GM21786 (cell line): ENCODE data around the gene CLHC1.
"Not testable (repeated sequence)": the region's sequence is repeated elsewhere in the genome, so short reads cannot be mapped to it uniquely, and the experiment has no call there.

Experiments
- ATAC-seq: cut with Tn5 transposase; IDR thresholded peaks from one replicate; pipeline ENCODE4 v1.9.1; 2021; ENCODE audit not compliant: unreplicated experiment

The CLHC1 gene

DNA sequence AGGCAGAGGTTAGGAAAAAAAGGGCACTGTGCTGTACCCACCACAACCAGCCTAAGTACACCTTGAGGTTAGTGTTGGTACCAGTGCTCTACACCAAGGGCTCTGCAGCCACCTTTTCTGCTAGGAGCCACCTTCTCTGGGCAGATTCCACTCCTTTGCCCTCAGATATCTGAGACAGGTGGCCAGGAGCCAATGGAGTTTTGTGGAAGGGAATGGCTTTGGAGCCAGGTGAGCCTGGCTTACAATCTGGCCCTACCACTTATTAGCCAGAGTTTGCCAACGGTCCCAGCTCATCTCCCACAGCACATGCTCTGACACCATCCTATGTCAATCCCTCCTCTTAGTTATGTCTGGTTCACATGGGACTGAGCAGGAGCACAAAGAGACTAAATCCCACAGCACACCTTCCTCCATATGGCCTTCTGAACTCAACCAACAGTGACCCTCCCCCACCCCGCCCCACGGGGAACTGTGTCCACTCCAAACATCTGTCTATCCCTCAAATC is 77.5 kb downstream of the CLHC1 start:
- no peak for ATAC-seq

DNA sequence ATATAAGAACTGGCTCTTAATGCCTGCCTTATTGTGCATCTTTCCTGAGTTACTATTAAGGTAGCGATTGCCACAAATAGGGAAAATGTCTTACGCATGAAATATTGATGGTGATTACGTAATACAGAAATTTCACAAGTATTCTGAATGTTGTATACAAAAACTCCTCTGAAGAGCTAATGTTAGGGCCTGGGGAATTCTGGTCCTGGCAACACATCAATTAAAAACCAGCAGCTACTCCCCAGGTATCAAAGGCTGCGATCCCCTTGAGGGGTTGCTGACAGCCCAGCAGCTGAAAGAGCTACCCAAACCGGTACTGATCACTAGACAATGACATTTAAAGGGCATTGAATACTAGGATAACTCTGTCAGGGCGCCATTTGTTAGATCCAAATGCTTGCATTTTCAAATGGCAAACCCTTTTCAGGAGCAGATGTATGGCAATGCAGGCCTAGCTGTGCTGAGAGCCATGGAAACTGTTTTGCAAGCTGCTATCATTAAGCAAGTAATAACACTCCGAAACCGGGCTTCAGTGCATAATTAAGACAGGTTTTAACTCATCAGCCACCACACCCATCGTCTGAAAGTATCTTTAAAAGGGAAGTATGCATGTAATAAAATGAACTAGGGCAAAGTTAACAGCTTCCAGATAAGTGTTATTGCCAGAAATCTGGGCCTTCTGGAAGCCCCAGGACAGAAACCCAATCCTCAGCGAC is 78.4 kb downstream of the CLHC1 start:
- no peak for ATAC-seq

DNA sequence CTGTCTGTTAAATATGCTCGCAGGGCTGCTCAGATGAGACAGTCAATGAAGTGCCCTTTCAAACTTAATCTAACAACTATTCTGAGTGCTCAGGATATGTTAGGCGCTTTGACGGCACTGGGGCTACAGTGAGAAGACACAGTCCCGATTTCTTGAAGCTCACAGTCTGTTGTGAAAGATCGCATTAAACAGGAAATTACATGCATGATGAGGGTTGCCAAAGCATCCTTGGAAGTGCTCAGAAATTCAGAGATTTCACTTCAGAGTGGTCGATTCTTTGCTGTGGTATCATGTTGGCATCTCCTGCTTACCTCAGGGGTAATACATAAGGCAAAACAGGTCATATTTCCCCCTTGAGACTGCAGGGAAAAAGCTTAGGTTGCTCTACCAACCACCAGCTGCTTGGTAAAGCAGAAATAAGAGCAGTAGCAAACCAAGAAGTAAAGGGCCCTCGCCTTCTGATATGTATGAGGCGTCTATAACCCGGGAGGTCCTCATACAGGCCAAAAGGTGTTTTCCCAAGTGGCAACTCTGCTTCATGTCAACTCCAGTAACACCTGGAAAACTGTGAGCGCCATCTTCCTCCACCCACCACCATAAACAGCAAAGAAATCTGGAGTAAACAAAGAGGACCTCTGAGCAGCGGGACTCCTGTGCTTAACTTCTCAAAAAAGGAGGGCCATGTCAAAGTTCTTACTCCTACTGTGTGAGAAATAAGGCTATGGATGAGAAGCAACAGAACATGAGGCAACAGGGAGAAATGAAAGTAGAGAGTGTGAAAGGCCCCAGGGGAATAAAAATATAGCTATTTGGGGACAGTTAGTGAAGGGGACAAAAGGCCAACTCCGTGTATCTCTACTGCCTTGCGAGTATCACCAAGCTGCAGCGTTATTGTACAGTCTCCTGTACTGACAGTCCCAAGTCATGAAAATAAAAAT is 79.3 kb downstream of the CLHC1 start:
- no peak for ATAC-seq

DNA sequence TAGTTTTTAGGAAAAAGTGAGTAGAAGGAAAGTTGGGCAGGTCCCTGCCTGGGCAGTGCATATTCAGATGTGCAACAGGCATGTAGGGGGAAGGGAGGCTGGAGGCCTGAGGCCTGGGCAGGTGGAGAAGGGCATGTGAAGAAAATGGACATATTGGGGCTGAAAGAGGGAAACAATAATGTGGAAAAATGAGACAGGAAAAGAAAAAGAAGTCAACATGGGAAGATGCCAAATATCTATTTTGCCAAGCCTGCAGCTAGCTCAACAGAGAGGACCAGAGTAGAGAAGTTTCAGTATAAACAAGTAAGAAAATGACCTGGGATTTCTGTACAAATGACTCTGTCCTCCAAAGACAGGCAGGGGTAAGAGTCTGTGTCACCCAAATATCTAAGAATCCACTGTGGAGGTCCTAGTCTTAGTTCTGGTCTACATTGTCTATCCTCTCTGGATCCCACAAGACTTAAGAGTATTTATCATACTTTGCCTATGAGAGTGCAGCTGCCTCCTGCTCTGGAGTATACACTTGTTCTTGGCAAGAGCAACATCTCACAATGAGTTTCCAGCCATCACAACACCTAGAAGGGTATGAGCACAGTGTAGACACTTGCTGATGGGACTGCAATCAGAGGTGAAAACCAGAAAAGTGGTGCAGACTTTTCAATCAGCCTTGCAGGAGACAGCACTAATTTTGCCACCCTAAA is 80.2 kb downstream of the CLHC1 start:
- no peak for ATAC-seq

DNA sequence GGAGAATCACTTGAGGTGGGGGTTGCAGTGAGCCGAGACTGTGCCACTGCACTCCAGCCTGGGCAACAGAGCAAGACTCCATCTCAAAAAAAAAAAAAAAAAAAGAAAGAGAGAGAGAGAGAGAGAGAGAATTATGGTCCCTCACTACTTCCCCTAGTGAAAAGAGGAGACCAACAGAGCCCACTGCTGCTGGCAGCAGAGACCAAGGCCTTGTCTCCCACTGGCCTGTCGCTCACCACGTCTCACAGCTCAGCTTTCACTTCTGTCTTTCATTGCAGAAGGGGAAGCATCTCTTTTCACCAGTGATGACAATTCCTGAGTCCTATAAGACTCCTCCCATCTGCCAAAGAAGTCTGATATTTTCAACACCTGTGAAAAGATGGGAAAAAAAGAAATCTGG is 81.3 kb downstream of the CLHC1 start:
- peak; percentile 84 for ATAC-seq

DNA sequence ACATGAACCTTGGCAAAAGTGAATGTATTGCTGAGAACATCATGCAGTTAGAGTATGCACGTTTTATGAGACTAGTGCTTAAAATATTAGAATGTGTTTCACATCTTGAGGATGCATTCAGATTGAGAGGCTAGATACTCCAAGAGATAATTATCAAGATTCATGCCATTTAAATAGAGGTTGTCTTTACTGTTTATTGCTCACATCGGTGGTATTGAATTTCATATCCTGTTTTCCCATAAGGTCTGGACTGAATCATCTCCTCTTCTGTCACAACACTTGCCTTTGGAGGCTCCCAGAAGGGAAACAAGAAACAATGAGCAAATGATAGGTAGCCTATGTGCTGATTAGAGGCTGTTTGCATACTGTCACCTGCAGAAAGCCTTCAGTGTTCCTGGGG is 83.8 kb downstream of the CLHC1 start:
- no peak for ATAC-seq

DNA sequence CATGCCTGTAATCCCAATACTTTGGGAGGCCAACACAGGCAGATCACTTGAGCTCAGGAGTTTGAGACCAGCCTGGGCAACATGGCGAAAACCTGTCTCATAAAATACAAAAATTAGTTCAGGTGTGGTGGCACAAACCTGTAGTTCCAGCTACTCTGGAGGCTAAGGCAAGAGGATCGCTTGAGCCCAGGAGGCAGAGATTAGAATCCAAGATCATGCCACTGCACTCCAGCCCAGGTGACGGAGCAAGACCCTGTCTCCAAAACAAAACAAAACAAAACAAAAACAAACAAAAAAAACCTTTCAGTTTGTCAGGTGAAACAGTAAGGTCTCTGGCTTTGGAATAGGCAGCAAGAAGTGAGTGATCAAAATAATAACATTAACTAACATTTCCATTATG is 84.6 kb downstream of the CLHC1 start:
- ATAC-seq, result no peak

DNA sequence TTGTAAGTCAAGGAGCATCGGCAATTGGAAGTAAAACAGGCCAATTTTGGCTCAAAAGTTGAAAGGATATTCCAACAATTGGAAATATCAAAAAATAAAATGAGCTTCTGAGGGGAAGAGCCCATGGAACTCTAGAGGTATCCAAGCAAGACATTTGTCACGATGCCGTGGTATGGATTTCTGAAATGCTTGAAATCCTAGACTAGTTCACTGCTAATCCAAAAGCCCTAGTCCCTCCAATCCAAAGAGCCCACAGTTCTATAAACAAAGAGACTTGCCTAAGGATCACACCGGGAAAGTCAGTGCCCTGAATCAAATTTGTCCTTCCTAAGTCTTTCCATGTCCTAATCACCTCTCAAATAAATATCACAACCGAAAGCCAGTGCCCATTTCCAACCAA is 85.1 kb downstream of the CLHC1 start:
- no peak for ATAC-seq

DNA sequence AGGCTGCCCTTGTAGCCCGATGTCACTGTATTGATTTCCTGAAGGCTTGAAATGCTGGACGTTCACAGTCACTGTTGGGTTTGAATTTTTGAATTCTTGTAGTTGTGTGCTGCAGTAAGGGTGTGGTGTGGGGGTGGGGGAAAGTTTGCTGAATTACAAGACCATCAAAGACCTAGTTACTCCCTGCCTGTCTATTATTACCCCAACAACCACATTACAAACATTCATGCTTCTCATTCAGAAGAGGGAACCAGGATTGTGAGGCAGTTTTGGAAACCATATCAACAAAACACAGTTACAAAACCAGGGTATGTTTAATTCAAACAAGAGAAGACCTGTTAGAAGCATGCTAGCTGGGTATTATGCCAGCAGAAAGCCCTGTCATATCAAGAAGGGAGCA is 85.8 kb downstream of the CLHC1 start:
- no peak for ATAC-seq

DNA sequence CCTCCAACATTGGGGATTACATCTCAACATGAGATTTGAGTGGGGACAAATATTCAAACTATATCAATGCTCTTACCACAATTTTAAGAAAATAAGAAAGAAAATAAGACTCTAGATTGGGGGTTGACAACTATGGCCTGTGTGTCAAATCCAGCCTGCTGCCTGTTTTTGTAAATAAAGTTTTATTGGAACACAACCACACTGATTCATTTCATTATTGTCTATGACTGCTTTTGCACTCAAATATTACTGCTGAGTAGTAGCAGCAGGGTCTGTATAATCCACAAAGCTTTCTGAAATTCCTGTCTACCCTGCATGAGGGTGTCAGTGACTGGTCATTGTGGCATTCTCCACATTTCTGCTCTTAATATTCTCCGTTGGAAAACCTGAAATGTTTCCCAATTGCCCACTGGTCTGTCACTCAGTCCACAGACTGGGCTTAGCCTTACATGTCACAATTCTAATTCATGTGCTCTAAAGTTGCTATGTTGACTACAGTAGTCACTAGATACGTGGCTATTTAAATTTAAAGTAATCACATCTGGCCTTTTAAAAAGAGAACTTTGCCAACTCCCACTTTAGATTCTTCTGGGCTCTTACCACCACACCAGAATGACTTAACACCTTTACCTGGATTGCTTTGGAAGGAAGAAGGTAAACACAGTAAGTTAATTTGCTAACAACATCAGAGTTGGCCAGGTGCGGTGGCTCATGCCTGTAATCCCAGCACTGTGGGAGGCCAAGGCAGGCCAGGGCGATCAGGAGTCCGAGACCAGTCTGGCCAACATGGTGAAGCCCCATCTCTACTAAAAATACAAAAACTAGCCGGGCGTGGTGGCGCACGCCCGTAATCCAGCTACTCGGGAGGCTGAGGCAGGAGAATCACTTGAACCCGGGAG is 86.9 kb downstream of the CLHC1 start:
- ATAC-seq, result no peak

DNA sequence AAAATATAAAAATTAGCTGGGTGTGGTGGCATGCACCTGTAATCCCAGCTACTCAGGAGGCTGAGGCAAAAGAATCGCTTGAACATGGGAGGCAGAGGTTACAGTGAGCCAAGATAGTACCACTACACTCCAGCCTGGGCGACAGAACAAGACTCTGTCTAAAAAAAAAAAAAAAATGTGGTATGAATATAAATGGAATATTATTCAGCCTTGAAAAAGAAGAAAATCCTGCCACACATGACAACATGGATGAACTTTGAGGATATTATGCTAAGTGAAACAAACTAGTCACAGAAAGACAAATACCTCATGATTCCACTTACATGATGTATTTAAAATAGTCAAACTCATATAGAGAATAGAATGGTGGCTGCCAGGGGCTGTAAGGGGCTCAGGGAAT is 88.4 kb downstream of the CLHC1 start:
- ATAC-seq, result not testable (repeated sequence)

DNA sequence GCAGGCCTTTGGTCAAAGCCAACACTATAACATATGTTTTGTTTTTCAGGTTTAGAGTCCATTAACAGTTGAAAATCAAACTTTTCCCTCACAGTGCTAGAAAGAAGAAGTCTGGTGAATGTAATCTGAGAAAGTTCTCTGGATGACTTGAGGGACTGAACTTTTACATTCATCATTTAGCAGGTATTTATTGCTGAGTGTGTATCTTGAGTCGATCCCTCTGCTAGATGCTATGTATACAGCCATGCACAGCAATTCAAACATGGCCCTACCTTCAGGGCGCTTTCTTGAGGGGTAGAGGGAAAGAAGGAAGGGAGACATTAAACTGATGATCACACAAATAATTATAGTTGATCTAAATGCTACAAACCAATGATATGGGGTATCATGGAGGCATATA is 89.6 kb downstream of the CLHC1 start:
- no peak for ATAC-seq

DNA sequence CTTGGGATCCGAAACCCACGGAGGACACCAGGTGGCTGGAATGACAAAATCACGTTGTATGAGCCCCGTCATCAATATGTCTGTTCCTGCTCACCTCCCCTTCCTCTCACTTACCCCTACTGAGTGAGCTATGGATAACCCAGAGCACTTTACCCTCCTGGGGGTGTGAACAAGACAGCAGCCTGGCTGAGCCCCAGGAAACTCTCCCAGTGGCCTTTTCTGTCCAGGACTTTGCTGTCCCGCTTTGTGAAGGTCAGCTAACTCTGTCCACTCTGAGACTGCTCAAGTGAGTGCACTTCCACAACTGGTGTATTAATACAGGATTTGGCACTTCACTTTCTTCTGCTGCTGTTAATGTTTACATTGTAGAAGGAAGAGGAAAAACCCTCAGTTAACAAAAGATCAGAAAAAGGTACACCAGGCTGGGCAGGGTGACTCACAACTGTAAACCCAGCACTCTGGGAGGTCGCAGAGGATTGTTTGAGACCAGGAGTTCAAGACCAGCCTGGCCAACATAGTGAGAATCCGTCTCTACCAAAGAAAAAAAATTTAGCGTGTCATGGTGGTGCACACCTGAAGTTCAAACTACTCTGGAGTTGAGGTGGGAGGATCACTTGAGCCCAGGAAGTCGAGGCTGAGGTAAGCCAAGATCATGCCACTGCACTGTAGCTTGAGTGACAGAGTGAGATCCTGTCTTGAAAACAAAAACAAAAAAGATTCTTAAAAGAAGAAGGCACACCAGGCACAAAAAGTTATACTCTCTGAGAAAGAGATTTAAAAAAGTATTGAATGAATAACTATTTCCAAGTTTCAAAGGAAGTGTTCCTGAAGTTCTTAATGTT is 90.3 kb downstream of the CLHC1 start:
- ATAC-seq, result no peak

DNA sequence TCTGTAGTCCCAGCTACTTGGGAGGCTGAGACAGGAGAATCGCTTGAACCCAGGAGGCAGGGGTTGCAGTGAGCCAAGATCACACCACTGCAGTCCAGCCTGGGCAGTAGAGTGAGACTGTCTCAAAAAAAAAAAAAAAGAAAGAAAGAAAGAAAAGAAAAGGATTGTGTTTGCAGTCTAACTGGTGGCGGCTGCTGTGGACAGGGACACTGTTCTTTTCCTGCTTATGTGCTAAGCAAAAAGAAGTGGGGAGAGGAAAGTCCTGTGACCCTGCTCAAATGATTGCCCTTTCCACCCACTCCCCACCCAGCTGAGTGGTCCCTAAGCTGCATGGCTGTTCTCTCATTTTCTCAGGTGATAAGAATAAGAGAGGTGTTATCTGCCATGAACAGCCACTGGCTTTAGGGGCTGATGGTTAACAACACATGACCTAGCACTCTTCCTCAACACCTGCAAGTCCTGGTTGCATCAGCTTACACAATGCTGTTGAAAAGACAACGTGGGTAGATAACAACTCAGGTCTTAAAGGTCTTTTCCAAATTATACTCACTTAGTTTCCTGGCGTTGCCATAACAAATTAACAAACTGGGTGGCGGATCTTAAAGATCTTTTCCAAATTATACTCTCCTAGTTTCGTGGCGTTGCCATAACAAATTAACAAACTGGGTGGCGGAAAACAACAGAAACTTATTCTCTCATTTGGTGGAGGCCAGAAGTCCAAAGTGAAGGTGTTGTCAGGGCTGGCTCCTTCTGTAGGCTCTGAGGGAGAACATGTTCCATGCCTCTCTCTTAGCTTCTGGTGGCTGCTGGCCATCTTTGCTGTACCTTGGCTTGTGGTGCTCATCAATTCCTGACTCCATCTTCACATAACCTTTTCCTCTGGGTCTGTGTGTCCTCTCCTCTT is 91.5 kb downstream of the CLHC1 start:
- no peak for ATAC-seq

DNA sequence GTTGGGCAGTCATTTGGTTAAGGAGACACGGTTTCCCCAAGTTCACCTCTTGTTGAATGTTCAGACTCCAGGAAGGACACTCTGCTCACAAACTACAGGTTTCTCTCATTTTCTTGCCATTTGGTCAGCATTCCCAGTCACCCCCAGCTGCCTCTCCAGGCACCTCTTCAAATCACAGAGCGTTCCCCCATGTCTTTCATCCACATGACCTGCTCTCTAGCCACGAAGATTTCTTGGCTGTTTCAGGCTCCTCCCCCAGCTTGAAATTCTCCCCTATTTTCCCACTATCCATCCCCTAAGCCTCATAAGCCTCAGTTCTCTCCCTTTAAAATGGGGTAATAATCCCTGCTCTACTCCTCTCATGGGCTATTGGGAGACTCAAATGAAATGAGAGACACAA is 92.8 kb downstream of the CLHC1 start:
- no peak for ATAC-seq

DNA sequence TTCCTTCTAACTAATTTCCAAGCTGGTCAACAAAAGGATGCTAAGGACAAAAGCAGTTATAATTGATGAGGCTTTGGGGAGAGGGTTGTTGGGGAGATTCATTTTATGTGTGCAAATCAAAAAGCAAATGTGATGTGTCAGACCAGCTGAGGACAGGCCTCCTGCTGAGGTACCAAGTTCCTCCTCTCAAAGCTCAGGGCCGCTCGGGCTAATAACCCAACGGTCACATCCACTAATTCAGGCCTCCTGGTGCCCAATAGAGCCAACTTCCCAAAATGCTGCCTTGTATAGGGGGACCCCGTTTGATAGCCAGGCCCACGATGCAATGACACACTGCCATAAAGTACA is 93.2 kb downstream of the CLHC1 start:
- no peak for ATAC-seq

DNA sequence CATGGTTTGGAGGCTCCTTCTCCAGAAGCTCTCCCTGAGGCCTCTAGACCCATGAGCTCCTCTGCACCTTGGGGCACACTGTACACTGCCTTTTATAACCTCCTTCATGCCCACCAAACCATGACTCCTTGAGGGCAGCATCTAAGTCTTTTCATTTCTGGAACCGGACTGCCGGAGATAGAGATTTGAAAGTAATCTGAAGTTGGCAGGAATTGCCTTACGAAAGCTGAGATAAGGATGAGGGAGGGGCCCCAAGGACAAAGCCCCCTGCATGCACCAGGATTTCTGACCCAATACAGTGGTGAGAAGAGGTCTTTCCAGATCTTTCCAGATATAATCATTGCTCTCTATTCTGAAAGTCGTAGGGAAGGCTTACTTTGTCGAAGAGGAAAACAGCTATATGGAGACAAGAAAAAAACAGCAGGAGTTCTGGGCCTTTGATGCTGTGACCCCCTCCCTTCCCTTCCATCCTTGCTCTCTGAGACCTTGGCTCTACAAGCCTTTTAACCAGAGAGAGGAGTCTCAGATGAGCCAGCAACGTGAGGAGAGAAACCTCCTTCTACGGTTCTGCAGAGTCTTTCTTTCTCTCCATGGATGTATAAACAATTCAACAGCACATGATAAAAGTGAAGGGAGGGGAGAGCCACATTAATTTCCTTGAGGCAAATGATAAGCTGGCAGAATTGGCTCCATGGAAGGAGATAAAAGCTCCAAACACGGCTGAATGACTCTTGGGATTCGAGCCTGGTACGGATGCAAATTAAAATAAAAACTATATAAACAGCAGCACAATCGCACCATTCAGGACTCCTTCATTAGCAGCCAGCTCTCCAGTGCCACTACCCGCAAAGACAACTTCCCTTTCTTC is 93.8 kb downstream of the CLHC1 start:
- no peak for ATAC-seq
